HG03469 (cell line): ENCODE measurements around the gene ATXN7.

Source experiments
- ATAC-seq: cut with Tn5 transposase; IDR thresholded peaks from one replicate; pipeline ENCODE4 v1.9.1; 2021; ENCODE audit warnings: mild to moderate bottlenecking, moderate library complexity, moderate number of reproducible peaks; ENCODE audit not compliant: unreplicated experiment

The ATXN7 gene

GRCh38 chr3:63960048-63960711, 96.5 kb downstream of the ATXN7 start:
- ATAC-seq, result no peak

- peak; percentile 78 for ATAC-seq
Observed at GRCh38 chr3:63961891-63962290, 98.2 kb downstream of the ATXN7 start.

- no peak for ATAC-seq
Observed at GRCh38 chr3:63963496-63963895, 99.8 kb downstream of the ATXN7 start.

GRCh38 chr3:63964681-63965485, 101.2 kb downstream of the ATXN7 start:
- ATAC-seq, result no peak

- ATAC-seq, result no peak
Observed at GRCh38 chr3:63966007-63966406, 102.3 kb downstream of the ATXN7 start.

GRCh38 chr3:63966871-63967270, 103.2 kb downstream of the ATXN7 start:
- no peak for ATAC-seq

GRCh38 chr3:63967675-63968611, 104.3 kb downstream of the ATXN7 start:
- ATAC-seq, result peak; percentile 50

GRCh38 chr3:63968612-63969350, 105.1 kb downstream of the ATXN7 start:
- no peak for ATAC-seq

- ATAC-seq, result no peak
Observed at GRCh38 chr3:63969876-63970275, 106.2 kb downstream of the ATXN7 start.

- ATAC-seq, result no peak
Observed at GRCh38 chr3:63970631-63971475, 107.2 kb downstream of the ATXN7 start.

GRCh38 chr3:63972196-63972595, 108.5 kb downstream of the ATXN7 start:
- ATAC-seq, result no peak

GRCh38 chr3:63972987-63973386, 109.3 kb downstream of the ATXN7 start:
- no peak for ATAC-seq

GRCh38 chr3:63973406-63973805, 109.7 kb downstream of the ATXN7 start:
- no peak for ATAC-seq

- ATAC-seq, result no peak
Observed at GRCh38 chr3:63974451-63974850, 110.8 kb downstream of the ATXN7 start.

GRCh38 chr3:63975723-63976122, 112.1 kb downstream of the ATXN7 start:
- no peak for ATAC-seq

GRCh38 chr3:63976161-63976871, 112.6 kb downstream of the ATXN7 start:
- ATAC-seq, result no peak

- ATAC-seq, result no peak
Observed at GRCh38 chr3:63976872-63977200, 113.2 kb downstream of the ATXN7 start.

- no peak for ATAC-seq
Observed at GRCh38 chr3:63977893-63978292, 114.2 kb downstream of the ATXN7 start.
